NCI-H2227 (cell line): Measurements from ENCODE around the gene PHTF2.
"Not testable (repeated sequence)": the region's sequence is repeated elsewhere in the genome, so short reads cannot be mapped to it uniquely, and the experiment has no call there.

Source experiments
- DNase-seq: peaks from one replicate; lab custom pipeline; 2025; ENCODE audit not compliant: unreplicated experiment; lab: John Stamatoyannopoulos, UW

The PHTF2 gene

GRCh38 chr7:77983973-77984372 is 185.4 kb downstream of the PHTF2 start:
- DNase-seq = no peak

DNA sequence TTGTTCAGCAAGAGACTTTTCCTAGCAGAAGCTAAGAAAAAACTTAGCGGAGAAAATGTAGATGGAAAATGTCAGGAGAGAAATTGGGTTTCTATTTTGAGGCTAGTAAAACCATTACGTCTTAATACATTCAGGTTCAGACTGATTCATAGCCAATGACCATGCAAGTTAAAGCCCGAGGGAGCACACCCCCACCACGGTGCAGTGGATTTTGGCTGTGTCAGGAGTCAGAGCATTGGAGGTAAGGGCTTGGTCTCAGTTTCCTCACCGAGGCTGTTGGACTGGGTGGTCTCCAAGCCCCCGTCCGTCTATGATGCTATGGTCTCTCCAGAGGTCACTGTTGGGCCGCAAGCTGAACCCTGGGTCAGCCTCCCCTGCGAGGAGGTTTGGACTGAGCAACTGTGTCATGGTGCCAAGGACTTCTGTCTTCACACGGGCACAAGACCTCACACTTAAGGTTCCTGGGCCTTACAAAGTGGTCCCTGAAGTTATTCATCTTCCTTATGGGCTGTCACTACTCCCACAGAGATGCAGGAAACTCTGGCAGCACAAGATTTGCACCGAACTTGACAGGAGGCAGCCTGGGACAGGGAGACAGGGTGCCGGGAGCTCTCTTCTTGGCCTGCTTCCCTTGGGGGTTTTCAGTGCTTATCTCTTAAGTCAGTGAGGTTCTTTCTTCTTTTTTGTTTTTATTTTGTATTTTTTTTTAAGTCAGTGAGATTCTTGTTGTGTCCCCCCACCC is 186.8 kb downstream of the PHTF2 start:
- DNase-seq = no peak

- DNase-seq = no peak
Measured at GRCh38 chr7:77985974-77986339, 187.4 kb downstream of the PHTF2 start.

- no peak for DNase-seq
Measured at GRCh38 chr7:77989981-77990566, 191.5 kb downstream of the PHTF2 start.

- no peak for DNase-seq
Measured at GRCh38 chr7:77991656-77992055, 193.1 kb downstream of the PHTF2 start.

DNA sequence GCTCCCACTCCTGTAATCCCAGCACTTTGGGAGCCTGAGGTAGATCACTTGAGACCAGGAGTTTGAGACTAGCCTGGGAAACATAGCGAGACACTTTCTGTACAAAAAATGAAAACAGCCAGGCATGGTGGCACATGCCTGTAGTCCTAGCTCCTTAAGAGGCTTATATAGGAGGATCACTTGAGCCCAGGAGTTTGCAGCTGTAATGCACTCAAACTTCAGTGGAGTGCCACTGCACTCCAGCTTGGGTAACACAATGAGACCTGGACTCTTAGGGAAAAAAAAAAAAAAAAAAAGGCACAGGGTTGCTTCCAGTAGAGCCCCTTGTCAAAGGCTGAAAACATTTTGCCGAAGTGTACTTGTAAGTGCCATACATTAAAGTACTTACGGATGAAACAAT is 195.3 kb downstream of the PHTF2 start:
- no peak for DNase-seq

DNA sequence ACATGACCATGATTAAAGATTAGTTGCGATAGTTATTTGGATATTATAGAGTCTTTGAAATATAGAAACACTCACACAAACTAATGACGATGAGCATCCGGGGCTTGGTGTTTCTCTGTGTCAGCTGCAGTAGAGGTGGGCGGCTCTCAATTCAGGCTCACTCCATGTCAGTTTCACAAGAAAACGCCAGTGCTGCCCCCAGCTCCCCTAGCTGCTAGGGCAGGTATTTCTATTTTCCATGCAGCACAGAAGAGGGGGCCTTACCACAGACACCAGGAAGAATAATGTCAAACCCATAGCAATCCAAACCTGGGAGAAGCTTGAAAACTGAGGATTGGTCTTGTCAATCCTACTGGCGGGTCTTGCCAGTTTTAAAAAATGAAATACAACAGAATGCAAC is 197.1 kb downstream of the PHTF2 start:
- peak; percentile 63 for DNase-seq

DNA sequence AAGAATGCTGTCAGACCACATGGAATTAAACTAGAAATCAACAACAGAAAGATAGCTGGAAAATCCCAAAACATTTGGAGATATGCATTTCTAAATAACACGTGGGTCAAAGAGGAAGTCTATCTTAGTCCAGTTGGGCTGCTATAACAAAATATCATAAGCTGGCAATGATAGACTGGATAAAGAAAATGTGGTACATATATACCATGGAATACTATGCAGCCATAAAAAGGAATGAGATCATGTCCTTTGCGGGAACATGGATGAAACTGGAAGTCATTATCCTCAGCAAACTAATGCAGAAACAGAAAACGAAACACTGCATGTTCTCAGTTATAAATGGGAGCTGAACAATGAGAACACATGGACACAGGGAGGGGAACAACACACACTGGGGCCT is 200.6 kb downstream of the PHTF2 start:
- DNase-seq = not testable (repeated sequence)

DNA sequence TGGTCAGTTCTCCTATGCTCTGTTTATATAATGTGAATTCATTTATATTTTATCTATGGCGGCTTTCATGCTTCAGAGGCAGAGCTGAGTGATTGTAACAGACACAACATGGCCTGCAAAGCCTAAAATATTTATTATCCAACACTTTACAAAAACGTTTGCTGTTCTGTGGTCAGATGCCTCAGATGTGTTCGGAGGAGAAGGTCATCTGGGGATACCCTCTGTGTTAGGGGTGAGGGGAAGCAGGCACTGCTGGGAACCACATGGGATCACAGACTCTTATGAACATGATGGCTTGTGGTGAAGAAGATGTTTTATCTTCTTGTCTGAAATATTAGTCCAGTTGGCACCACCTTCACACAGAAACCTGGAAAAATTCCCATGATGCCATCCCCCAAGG is 203.4 kb downstream of the PHTF2 start:
- DNase-seq = no peak

DNA sequence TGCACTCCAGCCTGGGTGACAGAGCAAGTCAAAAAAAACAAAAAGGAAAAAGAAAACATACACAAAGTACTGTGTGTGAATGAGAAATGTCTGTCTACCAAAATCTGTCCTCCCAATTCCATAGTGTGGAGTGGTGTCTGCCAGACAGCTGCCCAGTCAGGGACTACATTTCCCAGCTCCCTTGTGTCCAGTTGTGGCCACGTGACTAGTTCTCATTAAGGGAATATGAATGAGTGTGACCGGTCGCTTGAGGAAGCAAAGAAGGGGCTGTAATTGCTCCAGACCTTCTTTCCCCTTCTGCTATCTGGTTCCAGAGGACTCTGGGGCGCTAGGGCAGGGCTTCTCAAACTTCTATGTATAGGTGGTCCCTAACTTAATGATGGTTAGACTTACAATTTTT is 204.1 kb downstream of the PHTF2 start:
- no peak for DNase-seq

- no peak for DNase-seq
Measured at GRCh38 chr7:78006063-78006755, 207.6 kb downstream of the PHTF2 start.
